IPS DF 6.9 (cell line): ENCODE results near the gene HNRNPAB.
"Not testable (repeated sequence)": the region's sequence is repeated elsewhere in the genome, so short reads cannot be mapped to it uniquely, and the experiment has no call there.

Experiments
- DNase-seq: peaks from one replicate; pipeline ENCODE4 v3.0.0-alpha.2; 2013; ENCODE audit warnings: low read depth, low spot score
- H3K27ac ChIP-seq: one replicate; pipeline ENCODE4 v1.5.1; 2013; ENCODE audit warnings: low read length, control low read depth
- H3K27me3 ChIP-seq: 2 replicates; pipeline ENCODE4 v1.6.1; 2013; ENCODE audit warnings: mild to moderate bottlenecking, low read length; ENCODE audit not compliant: control insufficient read depth, insufficient read depth
- H3K36me3 ChIP-seq: 2 replicates; pipeline ENCODE4 v1.6.1; 2013; ENCODE audit warnings: low read length; ENCODE audit not compliant: control insufficient read depth, insufficient read depth
- H3K4me1 ChIP-seq: 2 replicates; pipeline ENCODE4 v1.6.1; 2013; ENCODE audit warnings: low read length; ENCODE audit not compliant: control insufficient read depth, insufficient read depth
- H3K4me3 ChIP-seq: 2 replicates; pipeline ENCODE4 v1.5.1; 2013; ENCODE audit warnings: mild to moderate bottlenecking, low read length
- H3K9me3 ChIP-seq: 2 replicates; pipeline ENCODE4 v1.6.1; 2013; ENCODE audit warnings: low read length, inconsistent platforms; ENCODE audit not compliant: control insufficient read depth, insufficient read depth
- WGBS: extraction: QIAGEN DNeasy Blood & Tissue Kit; methylation state at CpG from one replicate; pipeline ENCODE4 v1.1.7; 2013; ENCODE audit warnings: mixed read lengths, missing lambda C conversion rate; ENCODE audit not compliant: insufficient read length, insufficient coverage; 5-methylcytosine and 5-hydroxymethylcytosine counted together

Gene HNRNPAB

DNA sequence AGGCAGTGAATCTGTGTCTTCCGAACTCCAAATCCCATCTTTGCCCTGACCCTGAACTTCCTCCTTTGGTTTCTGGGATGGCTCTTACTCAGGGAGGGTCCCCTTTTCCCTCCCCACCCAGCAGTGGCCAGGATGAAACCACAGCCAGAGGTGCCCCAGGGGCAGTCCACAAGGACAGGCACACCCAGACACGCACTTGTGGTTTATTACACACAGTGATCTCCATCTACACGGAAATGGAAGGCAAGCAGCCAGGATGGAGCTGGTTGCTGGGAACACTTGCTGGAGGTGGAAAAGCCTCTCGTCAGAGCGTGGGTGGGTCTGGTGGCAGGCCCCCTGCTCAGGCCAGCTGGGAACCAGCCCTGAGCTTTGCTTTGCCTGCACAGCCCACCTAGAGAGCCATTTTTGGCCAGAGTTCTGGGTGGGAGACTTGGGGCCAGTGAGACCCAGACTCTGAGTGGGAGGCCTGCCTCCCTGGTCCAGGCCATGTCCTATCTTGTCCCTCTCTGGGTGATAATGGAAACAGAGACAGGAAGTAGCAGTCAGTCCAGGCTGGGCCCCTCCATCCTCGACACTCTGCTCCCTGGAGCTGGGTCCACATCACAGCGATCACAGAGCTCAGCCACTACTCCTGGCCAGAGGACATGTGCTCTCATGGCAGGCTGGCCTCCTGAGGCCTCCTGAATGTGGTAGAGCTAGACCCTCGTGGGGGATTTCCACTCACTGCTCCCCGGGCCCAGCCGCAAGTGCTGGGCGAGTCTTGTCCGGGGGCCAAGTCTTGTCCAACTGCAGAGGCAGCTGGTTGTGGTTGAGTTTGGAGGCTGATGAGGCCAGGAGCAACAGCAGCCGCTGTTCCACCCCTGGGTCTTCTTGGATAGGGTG is 33.3 kb downstream of the HNRNPAB start:
- WGBS: no CpG with 5 or more reads among the region's 13 CpGs
- Histone ChIP-seq H3K4me1 (0 out of 2 replicates have a peak, but pooled peaks cover 3% of the 10 kb centered on the region), H3K9me3 (no peaks in the 10 kb centered on the region), H3K27ac (no peak overlapping the region), H3K36me3 (no peaks in the 10 kb centered on the region), H3K4me3 (no peak overlapping the region), H3K27me3 (no peaks in the 10 kb centered on the region)
- no peak for DNase-seq

DNA sequence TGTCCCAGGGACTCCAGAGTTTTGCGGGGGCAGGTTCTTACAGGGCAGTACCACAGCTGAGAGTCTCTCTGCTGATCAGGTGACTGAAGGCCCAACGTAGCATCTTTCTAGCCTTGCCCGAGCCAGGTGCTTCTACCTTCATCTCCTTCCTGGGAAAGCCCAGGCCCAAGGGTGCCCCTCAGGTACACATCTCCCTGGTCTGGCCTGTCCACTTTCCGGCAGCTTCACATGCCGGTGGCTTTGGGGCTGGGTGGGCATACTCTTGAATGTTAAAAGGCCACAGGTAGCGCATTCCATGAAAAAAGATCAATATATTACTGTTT is 33.9 kb downstream of the HNRNPAB start:
- Histone ChIP-seq H3K9me3 (no peaks in the 10 kb centered on the region), H3K27me3 (no peaks in the 10 kb centered on the region), H3K36me3 (no peaks in the 10 kb centered on the region), H3K27ac (no peak overlapping the region), H3K4me1 (0 out of 2 replicates have a peak, but pooled peaks cover 3% of the 10 kb centered on the region), H3K4me3 (no peak overlapping the region)
- no peak for DNase-seq
- no CpG with 5 or more reads among the region's 6 CpGs for WGBS

DNA sequence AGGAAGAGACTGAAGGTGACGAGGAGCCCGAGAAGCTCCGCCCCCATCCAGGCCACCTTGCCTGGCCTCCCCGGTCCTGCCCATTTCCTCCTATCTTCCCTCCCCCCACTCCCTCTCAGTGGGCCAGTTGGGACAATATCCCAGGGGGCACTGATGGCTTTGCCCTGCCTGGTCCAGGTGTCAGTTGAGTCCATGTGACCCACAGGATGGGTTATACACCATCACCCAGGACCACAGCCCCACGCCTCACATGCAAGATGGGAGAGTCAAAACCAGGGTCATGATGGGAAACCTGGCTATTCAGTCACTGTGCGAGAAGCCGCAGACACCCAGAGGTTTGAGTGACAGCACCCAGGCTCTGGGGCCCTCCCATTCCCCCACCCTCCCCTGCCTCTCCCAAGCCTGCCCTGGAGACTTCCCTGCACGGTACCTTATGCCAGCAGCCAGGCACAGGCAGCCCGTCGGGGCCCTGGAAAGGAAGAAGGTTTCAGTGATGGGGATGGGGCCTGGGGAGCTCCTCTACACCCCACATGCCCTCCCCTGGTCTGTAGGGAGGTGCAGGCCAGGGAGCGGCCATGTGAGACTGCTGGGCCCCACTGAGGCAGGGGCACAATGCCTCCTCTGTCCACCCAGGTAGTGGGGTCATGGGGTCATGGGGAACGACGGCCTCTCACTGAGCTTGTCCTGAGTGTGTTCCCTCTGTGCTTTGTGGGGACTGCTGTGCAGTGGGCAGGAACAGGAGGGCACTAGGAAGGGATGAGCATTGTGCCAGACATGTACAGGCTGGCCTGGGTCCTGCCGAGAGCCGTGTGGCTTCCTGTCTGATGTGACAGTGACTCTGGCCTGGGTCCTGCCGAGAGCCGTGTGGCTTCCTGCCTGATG is 34.6 kb downstream of the HNRNPAB start:
- Histone ChIP-seq H3K27ac (no peak overlapping the region), H3K36me3 (no peaks in the 10 kb centered on the region), H3K27me3 (no peaks in the 10 kb centered on the region), H3K9me3 (no peaks in the 10 kb centered on the region), H3K4me1 (0 out of 2 replicates have a peak, but pooled peaks cover 3% of the 10 kb centered on the region), H3K4me3 (no peak overlapping the region)
- no peak for DNase-seq
- WGBS: no CpG with 5 or more reads among the region's 17 CpGs

DNA sequence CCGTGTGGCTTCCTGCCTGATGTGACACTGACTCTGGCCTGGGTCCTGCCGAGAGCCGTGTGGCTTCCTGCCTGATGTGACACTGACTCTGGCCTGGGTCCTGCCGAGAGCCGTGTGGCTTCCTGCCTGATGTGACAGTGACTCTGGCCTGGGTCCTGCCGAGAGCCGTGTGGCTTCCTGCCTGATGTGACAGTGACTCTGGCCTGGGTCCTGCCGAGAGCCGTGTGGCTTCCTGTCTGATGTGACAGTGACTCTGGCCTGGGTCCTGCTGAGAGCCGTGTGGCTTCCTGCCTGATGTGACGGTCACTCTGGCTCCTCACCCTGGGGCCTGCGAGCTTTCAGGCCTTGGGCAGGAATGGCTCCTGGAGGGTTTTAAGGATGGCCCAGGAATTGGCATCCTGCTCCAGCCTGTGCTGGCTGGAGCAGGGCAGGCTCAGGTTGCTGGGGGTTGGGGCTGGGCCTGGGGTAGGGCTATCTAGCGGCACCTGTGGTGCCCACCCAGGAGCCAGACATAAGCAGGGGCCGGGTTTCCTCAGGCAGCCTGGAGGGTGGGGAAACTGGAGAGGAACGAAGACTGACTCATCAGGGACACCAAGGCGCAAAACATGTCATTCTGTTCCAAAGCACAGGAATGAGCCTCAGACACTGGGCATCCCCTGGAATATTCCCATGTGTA is 35.4 kb downstream of the HNRNPAB start:
- H3K9me3 ChIP-seq, H3K4me1 ChIP-seq, H3K27me3 ChIP-seq, H3K27ac ChIP-seq, H3K4me3 ChIP-seq, H3K36me3 ChIP-seq, DNase-seq: not testable (repeated sequence)
- no CpG with 5 or more reads among the region's 16 CpGs for WGBS

DNA sequence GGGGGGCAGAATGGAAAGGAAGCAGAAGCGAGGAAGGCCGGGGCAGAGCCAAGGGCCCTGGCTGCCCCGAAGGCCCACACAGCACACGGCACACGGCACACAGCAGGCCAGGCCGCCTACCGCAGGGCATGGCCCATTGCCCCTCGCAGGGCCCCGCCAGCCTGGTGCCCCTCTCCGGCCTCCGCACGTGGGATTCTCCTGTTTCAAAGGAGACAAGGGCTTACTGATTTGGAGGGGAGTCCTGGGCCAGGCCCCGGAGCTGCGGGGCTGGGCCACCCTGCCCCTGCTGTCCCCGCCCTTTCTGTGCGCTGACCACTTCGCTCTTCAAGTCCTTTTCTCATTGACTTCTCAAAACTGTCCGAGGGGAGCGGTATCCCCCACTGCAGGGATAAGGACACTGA is 36.0 kb downstream of the HNRNPAB start:
- no peak for DNase-seq
- H3K36me3 ChIP-seq: no peaks in the 10 kb centered on the region
- H3K4me3 ChIP-seq: no peak overlapping the region
- no peaks in the 10 kb centered on the region for H3K27me3 ChIP-seq
- H3K4me1 ChIP-seq: 0 out of 2 replicates have a peak, but pooled peaks cover 3% of the 10 kb centered on the region
- no peaks in the 10 kb centered on the region for H3K9me3 ChIP-seq
- no CpG with 5 or more reads among the region's 19 CpGs for WGBS
- no peak overlapping the region for H3K27ac ChIP-seq

DNA sequence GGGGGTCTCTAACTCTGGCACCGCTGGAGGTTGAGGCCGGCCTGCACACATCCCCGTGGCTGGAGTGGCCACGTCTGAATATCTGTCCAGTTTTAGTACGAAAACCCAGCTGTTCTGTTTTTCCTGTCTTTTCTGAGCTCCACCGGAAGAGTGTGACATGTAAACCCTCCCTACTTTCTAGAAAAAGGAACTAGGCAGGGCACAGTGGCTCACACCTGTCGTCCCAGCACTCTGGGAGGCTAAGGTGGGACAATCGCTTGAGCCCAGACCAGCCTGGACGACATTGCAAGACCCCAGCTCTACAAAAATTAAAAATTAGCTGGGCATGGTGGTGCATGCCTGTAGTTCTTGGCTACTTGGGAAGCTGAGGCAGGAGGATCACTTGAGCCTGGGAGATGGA is 36.4 kb downstream of the HNRNPAB start:
- WGBS: no CpG with 5 or more reads among the region's 9 CpGs
- H3K27me3 ChIP-seq: no peaks in the 10 kb centered on the region
- DNase-seq: no peak
- H3K27ac ChIP-seq: no peak overlapping the region
- 0 out of 2 replicates have a peak, but pooled peaks cover 3% of the 10 kb centered on the region for H3K4me1 ChIP-seq
- H3K9me3 ChIP-seq: no peaks in the 10 kb centered on the region
- H3K4me3 ChIP-seq: no peak overlapping the region
- H3K36me3 ChIP-seq: no peaks in the 10 kb centered on the region

DNA sequence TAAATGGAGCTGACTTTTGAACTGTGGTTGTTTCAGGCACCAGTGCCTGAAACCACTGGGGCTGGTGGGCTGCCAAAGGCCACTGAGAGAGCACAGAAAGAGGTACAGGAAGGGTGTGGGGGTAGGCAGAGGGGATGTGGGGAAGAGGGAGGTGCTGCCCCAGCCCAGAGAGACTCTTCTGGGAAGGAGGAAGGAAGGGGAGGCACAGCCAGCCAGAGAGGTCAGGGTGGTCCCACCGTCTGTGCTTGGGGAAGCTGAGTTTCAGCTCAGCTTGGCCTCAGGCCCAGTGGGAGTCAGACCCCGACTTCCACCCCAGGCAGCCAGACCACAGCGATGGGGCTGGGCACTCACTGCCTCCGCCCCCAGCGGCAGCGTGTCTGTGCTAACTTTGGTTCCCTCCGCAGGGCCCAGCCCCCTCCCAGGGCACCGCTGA is 36.9 kb downstream of the HNRNPAB start:
- Histone ChIP-seq H3K27me3 (no peaks in the 10 kb centered on the region), H3K4me3 (no peak overlapping the region), H3K27ac (no peak overlapping the region), H3K9me3 (no peaks in the 10 kb centered on the region), H3K4me1 (0 out of 2 replicates have a peak, but pooled peaks cover 3% of the 10 kb centered on the region), H3K36me3 (no peaks in the 10 kb centered on the region)
- WGBS: no CpG with 5 or more reads among the region's 8 CpGs
- no peak for DNase-seq

DNA sequence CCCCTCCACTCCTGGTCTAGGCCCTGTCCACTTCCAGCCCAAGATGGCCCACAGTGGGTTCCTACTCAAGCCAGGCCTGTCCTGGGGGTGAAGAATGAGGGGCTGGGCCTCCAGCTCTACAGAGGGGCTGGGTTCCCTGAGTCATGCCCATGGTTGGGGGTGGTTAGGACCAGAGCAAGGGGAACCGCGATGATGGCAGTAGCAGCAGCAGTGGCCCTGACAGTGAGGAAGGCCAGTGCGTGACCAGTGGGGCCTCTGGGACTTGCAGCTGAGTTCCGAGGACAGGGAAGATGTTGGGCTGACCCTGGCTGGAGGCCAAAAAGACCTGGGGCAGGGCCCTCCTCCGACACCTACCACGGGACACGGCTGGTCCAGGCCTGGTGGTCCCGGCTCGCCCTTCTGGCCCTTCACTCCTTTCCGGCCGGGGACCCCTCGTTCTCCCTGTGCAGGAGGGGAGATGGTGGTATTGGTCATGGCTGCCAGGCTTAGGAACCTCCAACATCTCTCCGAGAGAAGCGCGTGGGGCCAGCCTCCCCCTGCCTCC is 37.4 kb downstream of the HNRNPAB start:
- Histone ChIP-seq H3K27me3 (no peaks in the 10 kb centered on the region), H3K36me3 (no peaks in the 10 kb centered on the region), H3K27ac (no peak overlapping the region), H3K9me3 (no peaks in the 10 kb centered on the region), H3K4me3 (no peak overlapping the region), H3K4me1 (0 out of 2 replicates have a peak, but pooled peaks cover 3% of the 10 kb centered on the region)
- no peak for DNase-seq
- no CpG with 5 or more reads among the region's 15 CpGs for WGBS

DNA sequence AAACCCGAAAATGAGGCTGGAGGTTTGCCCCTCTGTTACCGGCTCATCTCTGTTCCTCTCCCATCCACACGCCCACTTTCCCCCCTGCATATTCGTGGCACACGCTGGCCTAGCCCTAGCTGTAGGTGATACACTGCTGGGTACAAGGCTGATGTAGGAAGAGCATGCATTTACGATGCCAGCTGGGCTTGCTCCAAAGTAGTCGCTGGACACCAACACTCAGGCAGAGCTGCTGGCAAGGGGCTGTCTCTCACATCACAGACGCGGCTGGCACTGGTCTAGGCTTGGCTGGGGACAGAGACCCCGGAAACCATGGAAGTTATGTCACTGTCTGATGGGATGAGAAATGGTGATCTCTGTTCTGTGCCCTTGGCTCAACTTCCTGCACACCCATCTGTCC is 38.1 kb downstream of the HNRNPAB start:
- H3K27ac ChIP-seq: no peak overlapping the region
- H3K4me3 ChIP-seq: no peak overlapping the region
- H3K9me3 ChIP-seq: no peaks in the 10 kb centered on the region
- no peak for DNase-seq
- H3K27me3 ChIP-seq: no peaks in the 10 kb centered on the region
- no peaks in the 10 kb centered on the region for H3K36me3 ChIP-seq
- WGBS: no CpG with 5 or more reads among the region's 10 CpGs
- 0 out of 2 replicates have a peak, but pooled peaks cover 3% of the 10 kb centered on the region for H3K4me1 ChIP-seq

DNA sequence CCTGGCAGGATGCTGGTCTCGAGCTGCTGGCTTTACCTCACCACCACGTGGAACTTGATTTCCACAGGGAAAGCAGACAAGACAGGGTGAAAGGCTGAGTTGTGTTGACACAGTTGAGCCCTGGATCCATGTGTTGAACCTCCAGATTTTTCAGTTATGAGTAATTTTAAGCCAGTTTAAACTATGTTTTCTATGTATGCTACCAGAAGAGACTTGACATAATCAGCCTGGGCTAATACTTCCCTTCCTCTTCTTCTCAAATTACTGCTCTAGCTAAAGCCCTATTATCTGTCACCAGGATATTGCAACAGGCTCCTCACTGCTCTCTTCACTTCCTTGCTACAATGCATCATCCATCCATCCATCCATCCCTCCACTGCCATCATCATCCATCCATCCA is 40.2 kb downstream of the HNRNPAB start:
- Histone ChIP-seq H3K27me3 (no peaks in the 10 kb centered on the region), H3K36me3 (no peaks in the 10 kb centered on the region), H3K4me3 (no peak overlapping the region), H3K9me3 (no peaks in the 10 kb centered on the region), H3K27ac (no peak overlapping the region), H3K4me1 (no peaks in the 10 kb centered on the region)
- WGBS: no CpG with 5 or more reads among the region's 2 CpGs
- no peak for DNase-seq
